Measurements from ENCODE around the gene C19orf18.

DNA sequence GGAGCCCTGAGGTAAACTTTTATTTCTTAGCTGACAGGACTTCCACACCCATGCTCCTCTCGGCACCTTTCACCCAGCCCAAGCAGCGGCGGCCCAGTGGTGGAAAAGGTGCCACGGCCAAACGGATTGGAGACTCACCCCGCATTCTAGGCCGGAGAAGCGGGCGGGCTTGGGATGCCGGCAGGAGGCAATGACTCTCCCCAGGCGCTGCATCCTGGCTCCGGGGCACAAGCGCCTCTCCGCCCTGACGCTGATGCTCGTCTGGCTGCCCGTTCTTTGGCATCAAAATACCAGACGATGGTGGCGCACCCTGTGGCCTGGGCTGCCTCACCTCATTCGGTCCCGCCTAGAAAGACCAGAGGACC, 34.9 kb upstream of the C19orf18 start:
- TF ChIP-seq CTCF (IDR thresholded peaks at IDR 0.05; ENCODE audit: extremely low read depth in 1 of 2, insufficient read depth in 1 of 2, low read depth in 1 of 2, low read length in 2 of 2) (no peak), POLR2A (IDR thresholded peaks at IDR 0.05; ENCODE audit: low read depth, low read length) (no peak), EZH2 (IDR thresholded peaks at IDR 0.05; ENCODE audit: borderline replicate concordance, low read depth, low read length, severe bottlenecking) (no peak), POLR2AphosphoS5 (IDR thresholded peaks at IDR 0.05; ENCODE audit: insufficient read depth, low read depth, low read length) (no peak), JUN (IDR thresholded peaks at IDR 0.05; ENCODE audit: borderline replicate concordance, insufficient read depth, insufficient read length, low read depth) (peak; percentile 0), GATA2 (IDR thresholded peaks at IDR 0.05; ENCODE audit: insufficient read depth, insufficient read length, low read depth, low read length) (no peak), MYC (IDR thresholded peaks at IDR 0.05; ENCODE audit: low read depth, low read length) (no peak), FOS (IDR thresholded peaks at IDR 0.05; ENCODE audit: borderline replicate concordance, insufficient read depth, low read length) (no peak)
- TF ChIP-seq, protein P1, sequence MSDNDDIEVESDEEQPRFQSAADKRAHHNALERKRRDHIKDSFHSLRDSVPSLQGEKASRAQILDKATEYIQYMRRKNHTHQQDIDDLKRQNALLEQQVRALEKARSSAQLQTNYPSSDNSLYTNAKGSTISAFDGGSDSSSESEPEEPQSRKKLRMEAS (IDR thresholded peaks at IDR 0.05; ENCODE audit: insufficient read depth, insufficient read length): no peak

All from endothelial cell of umbilical vein (primary cell).